ENCODE data around the gene IZUMO4.
"Not testable (repeated sequence)": the region's sequence is repeated elsewhere in the genome, so short reads cannot be mapped to it uniquely, and the experiment has no call there.

Gene IZUMO4

GRCh38 chr19:2110822-2111221, 14.1 kb downstream of the IZUMO4 start:
- no peak for DNase-seq

DNA sequence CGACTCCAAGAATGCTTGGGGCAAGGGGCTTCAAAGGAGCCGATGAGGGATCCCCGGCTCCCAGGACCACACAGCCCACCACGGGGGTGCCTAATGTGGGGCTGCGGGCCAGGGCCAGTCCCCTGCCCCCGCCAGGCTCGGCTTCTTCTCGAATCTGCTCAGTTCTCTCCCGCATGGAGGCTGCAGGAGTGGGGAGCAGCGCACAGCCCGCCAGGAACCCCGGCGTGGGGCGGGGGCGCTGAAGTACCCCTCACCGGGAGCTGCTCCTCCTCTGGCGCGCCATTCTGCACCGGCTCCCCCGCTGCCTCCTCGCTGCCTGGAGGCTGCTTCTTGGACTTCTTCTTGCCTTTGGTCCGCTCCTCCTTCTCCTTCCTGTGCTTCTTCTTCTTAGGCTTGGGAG, 14.7 kb downstream of the IZUMO4 start:
- no peak for DNase-seq

- DNase-seq, result no peak
Measured at GRCh38 chr19:2111886-2112285, 15.2 kb downstream of the IZUMO4 start.

- DNase-seq, result no peak
Measured at GRCh38 chr19:2112516-2113320, 16.0 kb downstream of the IZUMO4 start.

- no peak for DNase-seq
Measured at GRCh38 chr19:2113439-2114211, 16.9 kb downstream of the IZUMO4 start.

DNA sequence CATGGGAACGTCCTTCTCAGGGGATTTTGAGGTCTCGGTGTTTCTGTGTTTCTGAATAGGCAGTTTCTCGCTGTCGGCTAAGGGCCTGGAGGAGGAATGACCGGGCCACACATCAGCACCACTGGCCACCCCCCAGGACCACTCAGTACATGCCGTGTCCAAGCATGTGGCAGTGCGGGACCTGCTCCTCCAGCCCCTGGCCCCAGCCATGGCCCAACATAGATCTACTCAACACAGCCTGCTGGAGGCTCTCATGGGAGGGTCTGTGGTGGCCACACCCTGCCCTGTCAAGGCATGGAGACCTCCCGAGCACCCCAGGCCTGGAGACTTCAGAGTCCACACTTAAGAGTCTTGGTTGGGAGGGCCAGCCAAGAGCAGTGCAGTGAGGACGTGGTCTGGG, 17.5 kb downstream of the IZUMO4 start:
- DNase-seq, result no peak

DNA sequence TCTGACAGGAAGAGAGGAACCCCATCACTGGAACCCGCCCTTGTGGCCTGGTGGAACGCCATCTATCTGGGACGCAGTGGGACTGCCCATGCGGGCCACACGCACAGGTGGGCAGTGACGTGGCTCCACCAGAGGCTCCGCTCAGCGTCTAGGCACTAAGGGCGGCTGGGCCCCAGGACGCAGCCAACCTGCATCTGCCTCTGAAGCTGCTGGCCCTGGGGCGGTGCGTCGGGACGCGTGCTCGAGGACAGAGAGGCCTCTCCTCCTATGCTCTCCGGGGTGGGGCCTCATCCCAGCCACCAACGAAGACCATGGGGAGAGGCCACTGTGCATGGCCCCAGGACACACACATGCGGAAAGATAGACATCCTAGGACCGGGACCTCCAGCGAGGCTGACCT, 18.1 kb downstream of the IZUMO4 start:
- DNase-seq, result no peak

- no peak for DNase-seq
Measured at GRCh38 chr19:2115324-2115723, 18.6 kb downstream of the IZUMO4 start.

DNA sequence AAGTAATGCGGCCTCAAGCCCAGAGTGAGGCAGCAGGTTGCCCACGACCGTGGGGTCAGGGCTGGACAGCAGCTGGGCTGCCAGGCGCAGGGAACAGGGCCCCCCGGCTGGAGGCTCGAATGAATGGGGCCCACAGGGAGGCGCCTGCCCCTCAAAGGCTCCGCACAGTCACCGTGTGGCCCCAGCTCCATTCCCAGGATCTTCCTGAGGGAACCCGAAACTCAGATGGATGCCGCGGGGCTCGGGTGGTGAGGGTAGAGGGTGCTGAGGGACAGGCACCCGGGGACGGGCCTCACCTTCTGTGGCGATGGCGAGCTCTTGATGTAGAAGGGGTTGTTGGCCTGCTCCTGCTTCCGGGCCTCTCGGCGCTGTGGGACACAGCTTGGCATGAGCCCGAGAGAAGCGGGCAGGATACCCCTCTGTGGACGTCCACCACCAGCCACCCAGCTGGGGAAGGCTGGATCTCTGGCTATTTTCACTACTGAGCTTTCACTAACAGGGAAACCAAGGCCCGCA, 19.3 kb downstream of the IZUMO4 start:
- DNase-seq, result no peak

DNA sequence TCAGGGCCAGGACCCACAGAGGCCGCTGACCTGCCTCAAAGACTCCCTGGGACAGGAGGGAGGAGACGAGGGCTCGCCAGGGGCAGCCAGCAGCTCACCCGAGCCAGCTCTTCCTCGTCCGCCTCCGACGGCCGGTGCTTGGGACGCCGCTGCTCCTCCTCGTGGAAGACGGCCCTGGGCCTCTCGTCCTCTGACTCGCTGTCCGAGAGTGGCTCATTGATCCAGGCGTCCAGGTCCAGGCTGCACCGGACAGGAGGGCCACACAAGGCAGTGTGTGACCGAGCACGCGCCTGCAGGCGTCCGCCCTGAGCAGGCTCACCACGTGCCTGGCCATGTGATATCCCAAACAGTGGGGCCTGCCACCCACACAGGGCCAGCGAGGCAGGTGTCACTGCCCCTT, 19.8 kb downstream of the IZUMO4 start:
- no peak for DNase-seq

GRCh38 chr19:2117215-2117960, 20.7 kb downstream of the IZUMO4 start:
- DNase-seq, result no peak

DNA sequence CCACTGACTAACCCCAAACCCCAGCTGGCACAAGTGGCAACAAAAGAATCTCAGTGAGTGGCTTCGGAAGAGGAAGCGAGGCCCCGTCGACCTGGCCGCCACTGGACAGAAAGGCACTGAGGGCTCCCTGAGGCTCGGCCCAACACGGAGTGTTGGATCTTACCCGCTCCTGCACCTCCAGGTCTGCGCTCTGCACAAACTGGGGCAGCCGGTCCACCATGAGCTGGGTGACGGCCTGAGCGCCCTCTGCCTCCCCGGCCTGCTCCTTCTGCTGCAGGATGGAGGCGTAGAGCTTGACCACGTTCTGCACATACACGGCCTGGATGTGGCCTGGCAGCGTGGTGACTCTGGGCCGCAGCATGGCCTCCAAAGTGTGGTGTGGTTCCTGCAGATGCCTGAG, 21.7 kb downstream of the IZUMO4 start:
- DNase-seq, result no peak

DNA sequence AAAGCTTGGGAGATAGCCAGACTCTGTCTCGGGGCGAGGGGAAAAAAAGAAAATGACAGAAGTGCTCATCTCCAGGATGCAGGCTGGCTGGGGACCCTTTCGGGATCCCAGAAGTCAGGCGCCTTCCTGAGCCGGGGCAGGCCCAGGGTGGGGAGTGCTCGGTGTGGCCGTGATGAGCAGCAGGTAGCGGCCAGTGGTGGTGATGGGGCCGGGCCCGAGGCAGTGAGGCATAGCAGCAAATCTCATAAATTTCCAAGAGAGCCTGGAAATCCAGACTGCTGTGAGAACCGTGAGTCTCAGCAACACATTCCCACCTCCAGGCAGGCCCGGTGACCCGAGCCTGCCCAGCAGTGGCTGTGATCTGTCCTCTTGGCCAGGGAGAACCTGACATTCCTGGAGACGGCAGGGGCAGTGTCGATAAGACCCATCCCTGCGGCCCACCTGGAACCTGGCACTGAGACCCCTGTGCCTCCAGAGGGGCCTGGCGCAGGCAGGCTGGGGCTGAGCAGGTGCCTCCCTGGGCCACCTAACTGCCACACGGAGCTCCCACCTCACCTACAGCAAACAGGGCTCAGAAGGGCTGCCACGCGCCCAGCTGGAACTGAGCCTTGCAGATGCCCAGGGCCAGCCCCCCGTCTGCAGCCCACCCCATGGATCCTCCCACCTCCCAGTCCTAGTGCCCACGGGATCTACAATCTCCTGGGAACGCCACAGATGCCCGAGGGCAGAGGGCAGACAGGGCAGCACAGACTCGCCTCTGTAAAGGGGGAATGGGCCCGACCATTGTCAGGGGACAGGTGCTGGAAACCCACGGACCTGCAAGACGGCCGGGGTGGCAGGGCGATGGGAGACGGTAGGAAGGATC, 23.4 kb downstream of the IZUMO4 start:
- DNase-seq, result no peak

DNA sequence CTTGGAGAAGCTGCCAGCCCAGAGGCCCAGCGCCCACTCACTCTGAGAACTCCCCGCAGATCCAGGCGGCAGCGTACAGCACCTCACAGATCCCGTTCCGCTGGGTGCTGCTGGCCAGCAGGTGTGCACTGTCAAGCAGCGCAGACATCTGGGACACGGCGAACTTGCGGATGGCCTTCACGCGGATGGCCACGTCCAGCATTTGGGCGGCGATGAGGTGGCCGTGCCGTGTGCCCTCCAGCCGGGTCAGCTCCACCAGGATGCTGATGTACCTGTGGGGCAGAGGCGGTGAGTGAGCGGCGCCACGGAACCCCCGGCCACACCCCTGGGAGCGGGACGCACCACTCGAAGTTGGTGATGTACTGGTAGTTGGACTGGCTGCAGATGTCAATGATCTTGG, 24.1 kb downstream of the IZUMO4 start:
- DNase-seq, result no peak

GRCh38 chr19:2121416-2122051, 24.8 kb downstream of the IZUMO4 start:
- DNase-seq, result no peak

DNA sequence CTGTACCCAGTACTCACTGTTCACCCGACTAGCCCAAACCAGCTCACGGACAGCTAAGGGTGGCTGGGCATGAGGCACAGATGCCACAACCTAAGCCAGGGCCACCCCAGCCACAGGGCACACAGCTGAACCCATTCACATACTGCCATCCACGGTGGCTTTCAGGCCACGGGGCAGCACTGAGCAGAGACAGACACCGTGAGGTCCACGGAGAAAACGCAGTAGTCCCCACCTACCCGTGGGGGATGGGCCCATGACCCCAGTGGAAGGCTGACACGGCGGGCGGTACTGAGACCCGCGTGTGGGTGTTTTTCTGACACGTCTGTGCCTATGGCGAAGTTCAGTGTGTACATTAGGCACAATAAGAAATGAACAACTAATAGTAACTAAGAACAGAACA, 25.5 kb downstream of the IZUMO4 start:
- no peak for DNase-seq

DNA sequence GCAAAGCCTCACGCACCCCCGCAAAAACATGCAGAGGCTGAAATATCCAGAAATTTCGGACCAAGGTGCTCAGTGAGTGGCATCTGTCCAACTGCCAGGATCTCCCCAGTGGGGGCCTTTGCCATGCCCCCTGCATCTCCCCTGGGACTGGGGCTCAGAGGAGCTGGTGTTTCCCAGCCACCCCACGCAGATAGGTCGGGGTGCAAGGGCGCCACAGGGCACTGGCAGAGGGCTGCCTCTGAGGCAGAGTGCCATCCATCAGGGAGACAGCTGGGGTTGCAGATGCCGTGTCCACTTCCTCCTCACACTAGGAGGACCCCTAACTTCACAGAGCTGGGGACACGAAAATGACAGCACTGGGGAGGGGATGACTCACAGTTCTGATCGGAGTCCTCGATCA, 26.3 kb downstream of the IZUMO4 start:
- DNase-seq, result no peak

GRCh38 chr19:2123682-2124387, 27.1 kb downstream of the IZUMO4 start:
- no peak for DNase-seq

DNA sequence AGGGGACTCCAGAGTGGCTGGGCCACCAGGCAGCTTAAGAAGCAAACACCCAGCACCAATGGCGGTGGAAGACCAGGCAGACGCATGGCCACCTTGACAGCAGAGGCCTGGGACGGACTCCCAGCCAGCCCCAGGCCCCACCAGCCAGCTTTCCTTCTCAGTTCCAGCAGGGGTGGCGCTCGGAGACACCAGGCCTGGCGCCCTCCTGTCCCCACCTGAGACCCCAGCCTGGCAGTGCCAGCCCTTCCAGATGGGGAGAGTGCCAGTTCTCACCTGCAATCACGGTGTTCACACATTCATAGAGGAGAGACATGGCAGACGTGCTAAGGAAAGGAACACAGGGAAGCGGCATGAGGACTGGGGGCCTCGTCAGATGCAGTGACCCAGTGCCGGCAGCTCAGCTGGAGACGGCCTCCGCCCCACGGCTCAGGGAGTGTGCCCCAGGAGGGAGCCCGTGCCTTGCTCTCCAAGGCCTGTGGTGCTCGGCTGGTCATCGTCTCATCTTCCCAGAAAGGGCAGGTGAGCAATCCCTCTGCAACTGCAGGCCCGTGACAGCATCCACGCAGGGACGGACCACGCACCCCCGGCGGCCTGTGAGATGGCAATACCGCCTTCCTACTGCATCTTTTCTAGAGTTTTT, 30.3 kb downstream of the IZUMO4 start:
- no peak for DNase-seq

- DNase-seq, result no peak
Measured at GRCh38 chr19:2127758-2128157, 31.0 kb downstream of the IZUMO4 start.

GRCh38 chr19:2128252-2128651, 31.5 kb downstream of the IZUMO4 start:
- DNase-seq, result not testable (repeated sequence)
